ENCODE measurements around the gene LAMC3.

GRCh38 chr9:130985606-130986162 is 23.3 kb upstream of the LAMC3 start:
- no peak for TF ChIP-seq CTCF (IDR thresholded peaks at IDR 0.05; ENCODE audit: insufficient read depth, low read depth, low read length)
- TF ChIP-seq EZH2 (IDR thresholded peaks at IDR 0.05; ENCODE audit: insufficient read depth, low read length): no peak

Measured in astrocyte (in vitro differentiated cells and primary cell).